Astrocyte of the spinal cord (primary cell): ENCODE results near the gene MDM4.

Experiments
- DNase-seq: peaks from one replicate; pipeline ENCODE4 v3.0.0; 2011; ENCODE audit warnings: low read depth, low spot score
- H3K4me3 ChIP-seq: 2 replicates; pipeline ENCODE4 v1.5.1; 2011; ENCODE audit warnings: low read depth, mild to moderate bottlenecking, low read length, moderate library complexity
- CTCF ChIP-seq: IDR thresholded peaks from 2 replicates; pipeline ENCODE4 v1.5.1; 2012; ENCODE audit warnings: low read depth, mild to moderate bottlenecking, low read length, inconsistent platforms
- in situ Hi-C: cut with HindIII; loops from 2 replicates; pipeline ENCODE4 v1.10.0; 2017; ENCODE audit warnings: low sequenced_read_pairs

Gene MDM4

GRCh38 chr1:204577794-204578478 is 61.7 kb downstream of the MDM4 start:
- TF ChIP-seq CTCF: no peak
- no peak overlapping the region for H3K4me3 ChIP-seq

GRCh38 chr1:204578867-204579664 is 62.9 kb downstream of the MDM4 start:
- no peak for DNase-seq
- no peak overlapping the region for H3K4me3 ChIP-seq
- TF ChIP-seq CTCF: no peak
- in situ Hi-C loops: no loop called here

More at GRCh38 chr1:204577794-204578478, 61.7 kb downstream of the MDM4 start:
- in situ Hi-C loops: no loop called here
- DNase-seq: no peak

- no peak for TF ChIP-seq CTCF
These were observed 63.5 kb downstream of the MDM4 start for GRCh38 chr1:204579681-204580080.

GRCh38 chr1:204580862-204581261 is 64.7 kb downstream of the MDM4 start:
- H3K4me3 ChIP-seq: no peak overlapping the region
- in situ Hi-C loops: no loop called here
- TF ChIP-seq CTCF: no peak
- DNase-seq: no peak

More at GRCh38 chr1:204579681-204580080, 63.5 kb downstream of the MDM4 start:
- in situ Hi-C loops: no loop called here
- no peak overlapping the region for H3K4me3 ChIP-seq
- DNase-seq: no peak

- H3K4me3 ChIP-seq: no peak overlapping the region
- TF ChIP-seq CTCF: no peak
- no peak for DNase-seq
- in situ Hi-C loops: no loop called here
These were observed 65.6 kb downstream of the MDM4 start for GRCh38 chr1:204581759-204582158.

GRCh38 chr1:204583909-204584632 is 67.9 kb downstream of the MDM4 start:
- H3K4me3 ChIP-seq: no peak overlapping the region
- in situ Hi-C loops: no loop called here
- DNase-seq: no peak
- no peak for TF ChIP-seq CTCF
